ENCODE data around the gene FAM3A. TPM values are rescaled to one million over a fixed set of nuclear protein-coding genes. Genes with fewer than 3 reads are reported as not detected.
"Not testable (repeated sequence)": the region's sequence is repeated elsewhere in the genome, so short reads cannot be mapped to it uniquely, and the experiment has no call there.

Gene FAM3A
- total and polyA plus RNA-seq, 2 of the 4 experiments (the other 2 are of a cell fraction): 14.0 to 47.2 TPM

DNA sequence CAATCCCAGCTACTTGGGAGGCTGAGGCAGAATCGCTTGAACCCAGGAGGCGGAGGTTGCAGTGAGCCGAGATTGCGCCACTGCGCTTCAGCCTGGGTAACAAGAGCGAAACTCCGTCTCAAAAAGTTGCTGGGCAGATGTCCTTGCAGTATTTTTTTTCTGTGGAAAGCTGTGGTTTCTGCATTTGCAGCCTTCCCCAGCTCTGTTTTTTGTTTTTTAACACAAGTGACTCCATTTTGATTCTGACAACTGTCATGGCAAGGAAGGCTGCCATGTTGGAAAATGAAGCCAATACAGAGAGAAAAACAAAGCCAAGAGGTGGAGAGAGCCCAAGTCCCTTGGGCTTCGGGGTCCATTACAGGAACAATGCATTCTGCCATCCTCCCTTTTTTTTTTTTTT lies 13.9 kb downstream of the FAM3A start:
- no peaks in the 10 kb centered on the region for H4K20me1 ChIP-seq (ENCODE audit: insufficient read depth, low read length)
- H3K79me1 ChIP-seq (ENCODE audit: low read depth in 1 of 2, low read length in 2 of 2): no peaks in the 10 kb centered on the region; a peak in 1 of 4 replicates
- DNase-seq (no peak), ATAC-seq (ENCODE audit: low read depth) (no peak)
- no peak overlapping the region for H3K27ac ChIP-seq (ENCODE audit: insufficient read depth, low read length)
- dilution Hi-C loops (cut with HindIII; ENCODE audit: low sequenced_read_pairs, unreplicated experiment) (no loop called here), intact Hi-C loops (cut with micrococcal nuclease) (no loop called here), in situ Hi-C loops (cut with MboI; ENCODE audit: low sequenced_read_pairs) (no loop called here)
- H3K4ac ChIP-seq (ENCODE audit: low read depth, low read length): no peak overlapping the region
- H2AK9ac ChIP-seq (replicated peaks; ENCODE audit: low read depth, low read length, poor library complexity): no peak overlapping the region
- POLR2A ChIA-PET (ENCODE audit: unreplicated experiment): no interaction called here
- H3K36me3 ChIP-seq (ENCODE audit: control insufficient read depth, insufficient read depth, low read length): peaks cover 3% of the 10 kb centered on the region; the same call in 1 of the 2 replicates
- H2BK5ac ChIP-seq (ENCODE audit: low read depth, low read length, poor library complexity, severe bottlenecking): no peak overlapping the region
- peaks cover 4% of the 10 kb centered on the region; the same call in 1 of the 2 replicates for H3K9me1 ChIP-seq (ENCODE audit: insufficient read depth, low read length)
- no peak overlapping the region for H3K9ac ChIP-seq (ENCODE audit: low read depth, low read length)
- H2BK15ac ChIP-seq (ENCODE audit: low read depth, low read length): no peak overlapping the region
- H3K27me3 ChIP-seq (ENCODE audit: control insufficient read depth, insufficient read depth, low read length): no peaks in the 10 kb centered on the region
- H2BK20ac ChIP-seq (ENCODE audit: low read depth, low read length): no peak overlapping the region
- peaks cover 2% of the 10 kb centered on the region; the same call in 1 of the 2 replicates for H3K9me3 ChIP-seq (ENCODE audit: control insufficient read depth, insufficient read depth, low read length)
- H2AK5ac ChIP-seq (ENCODE audit: low read depth, low read length): no peak overlapping the region
- TF ChIP-seq BHLHE40 (IDR thresholded peaks at IDR 0.05; ENCODE audit: low read depth, low read length) (no peak), NFE2L2 (IDR thresholded peaks at IDR 0.05; ENCODE audit: low read depth, low read length) (no peak), MAZ (IDR thresholded peaks at IDR 0.05; ENCODE audit: borderline replicate concordance, low read depth, low read length) (no peak), CHD1 (IDR thresholded peaks at IDR 0.05; ENCODE audit: low read depth, low read length) (no peak), CTCF (conservative IDR thresholded peaks at IDR 0.05; ENCODE audit: low read depth, low read length) (no peak), RFX5 (IDR thresholded peaks at IDR 0.05; ENCODE audit: low read depth, low read length) (no peak), MAFK (IDR thresholded peaks at IDR 0.05; ENCODE audit: low read depth, low read length) (no peak)
- H2BK120ac ChIP-seq (ENCODE audit: low read depth, low read length): no peak overlapping the region
- no peak overlapping the region for H3K14ac ChIP-seq (replicated peaks; ENCODE audit: low read depth, low read length)
- no TSS peak for BruUV-seq (replicated peaks)
- no peak overlapping the region for H3K23ac ChIP-seq (ENCODE audit: low read depth, low read length)
- CTCF ChIA-PET: no interaction called here
- H4K5ac ChIP-seq (ENCODE audit: low read depth, low read length): no peak overlapping the region
- no peak overlapping the region for H4K91ac ChIP-seq (ENCODE audit: insufficient read depth, low read depth, low read length)
- 83% methylated on average over 3 of the region's 8 CpGs; no CpG with 5 or more reads in 1 of the 2 experiments for WGBS, 2 experiments (ENCODE audit: extremely low coverage in 2 of 2, insufficient read length in 1 of 2)
- H3K4me1 ChIP-seq (ENCODE audit: control insufficient read depth, insufficient read depth, low read length): peaks cover 2% of the 10 kb centered on the region; the same call in 1 of the 2 replicates
- no peak overlapping the region for H3K18ac ChIP-seq (ENCODE audit: low read depth, low read length)
- no peak overlapping the region for H3K4me3 ChIP-seq (ENCODE audit: insufficient read depth, low read depth, low read length)
- H3K56ac ChIP-seq (ENCODE audit: extremely low read depth, insufficient read depth, low read length): no peak overlapping the region
- no peak overlapping the region for H2AFZ ChIP-seq (replicated peaks; ENCODE audit: low read length, poor library complexity)
- no peak overlapping the region for H4K8ac ChIP-seq (ENCODE audit: low read depth in 2 of 2, low read length in 2 of 2)
- no peak overlapping the region for H3K4me2 ChIP-seq (ENCODE audit: low read depth, low read length)

GRCh38 chrX:154501423-154501822 lies 14.6 kb downstream of the FAM3A start:
- H2AK5ac ChIP-seq (ENCODE audit: low read depth, low read length); H3K9me3 ChIP-seq (ENCODE audit: control insufficient read depth, insufficient read depth, low read length); H3K9me1 ChIP-seq (ENCODE audit: insufficient read depth, low read length); H2BK5ac ChIP-seq (ENCODE audit: low read depth, low read length, poor library complexity, severe bottlenecking); H3K27me3 ChIP-seq (ENCODE audit: control insufficient read depth, insufficient read depth, low read length); H2BK20ac ChIP-seq (ENCODE audit: low read depth, low read length); intact Hi-C loops (cut with micrococcal nuclease); H4K8ac ChIP-seq (ENCODE audit: low read depth in 2 of 2, low read length in 2 of 2); H2AK9ac ChIP-seq (replicated peaks; ENCODE audit: low read depth, low read length, poor library complexity); H4K20me1 ChIP-seq (ENCODE audit: insufficient read depth, low read length); H2BK15ac ChIP-seq (ENCODE audit: low read depth, low read length); H2BK120ac ChIP-seq (ENCODE audit: low read depth, low read length); DNase-seq; H3K36me3 ChIP-seq (ENCODE audit: control insufficient read depth, insufficient read depth, low read length); in situ Hi-C loops (cut with MboI; ENCODE audit: low sequenced_read_pairs); CTCF ChIA-PET; H3K9ac ChIP-seq (ENCODE audit: low read depth, low read length); H3K14ac ChIP-seq (replicated peaks; ENCODE audit: low read depth, low read length); H4K5ac ChIP-seq (ENCODE audit: low read depth, low read length); H3K56ac ChIP-seq (ENCODE audit: extremely low read depth, insufficient read depth, low read length); H4K91ac ChIP-seq (ENCODE audit: insufficient read depth, low read depth, low read length); H3K27ac ChIP-seq (ENCODE audit: insufficient read depth, low read length); H3K23ac ChIP-seq (ENCODE audit: low read depth, low read length); H3K4me1 ChIP-seq (ENCODE audit: control insufficient read depth, insufficient read depth, low read length); ATAC-seq (ENCODE audit: low read depth); H3K4ac ChIP-seq (ENCODE audit: low read depth, low read length); BruUV-seq (replicated peaks); POLR2A ChIA-PET (ENCODE audit: unreplicated experiment); dilution Hi-C loops (cut with HindIII; ENCODE audit: low sequenced_read_pairs, unreplicated experiment); H3K79me1 ChIP-seq (ENCODE audit: low read depth in 1 of 2, low read length in 2 of 2); H3K4me3 ChIP-seq (ENCODE audit: insufficient read depth, low read depth, low read length); H3K18ac ChIP-seq (ENCODE audit: low read depth, low read length); H3K4me2 ChIP-seq (ENCODE audit: low read depth, low read length); H2AFZ ChIP-seq (replicated peaks; ENCODE audit: low read length, poor library complexity): not testable (repeated sequence)
- WGBS, 2 experiments (ENCODE audit: extremely low coverage in 2 of 2, insufficient read length in 1 of 2): 100% methylated on average over 1 of the region's 7 CpGs; no CpG with 5 or more reads in 1 of the 2 experiments
